Transverse colon (tissue), 4 donors: ENCODE measurements around the gene RGPD5. TPM values are rescaled to one million over a fixed set of nuclear protein-coding genes. Genes with fewer than 3 reads are reported as not detected.
"Not testable (repeated sequence)": the region's sequence is repeated elsewhere in the genome, so short reads cannot be mapped to it uniquely, and the experiment has no call there.

ENCODE experiments used
- DNase-seq: peaks from one replicate; pipeline ENCODE4 v3.0.0-alpha.2; 2019
- H3K27ac ChIP-seq, 4 donors: fragments of 200-600 bp; sonication (generic); 2 replicates each; pipeline ENCODE4 v1.5.1; 2016 to 2018; ENCODE audit warnings: inconsistent platforms in 4 of 4
- H3K27me3 ChIP-seq: fragments of 200-600 bp; sonication (generic); 2 replicates; pipeline ENCODE4 v1.5.1; 2017; ENCODE audit warnings: inconsistent platforms
- H3K36me3 ChIP-seq, 4 donors: fragments of 200-600 bp; sonication (generic); 2 replicates each; pipeline ENCODE4 v1.5.1; 2017 to 2019; ENCODE audit warnings: inconsistent platforms in 4 of 4
- H3K4me1 ChIP-seq, 4 donors: fragments of 200-600 bp; sonication (generic); 2 replicates each; pipeline ENCODE4 v1.5.1; 2017 to 2020; ENCODE audit warnings: inconsistent platforms in 4 of 4
- H3K4me3 ChIP-seq, 4 donors: fragments of 200-600 bp; sonication (generic); 1 replicate in 1 of 4; 2 replicates in 3 of 4; pipeline versions ENCODE4 v1.5.1 to v1.6.1; 2017 to 2019; ENCODE audit warnings: inconsistent platforms in 4 of 4
- H3K9me3 ChIP-seq, 2 donors: fragments of 200-600 bp; sonication (generic); 2 replicates each; pipeline ENCODE4 v1.5.1; 2017 to 2019; ENCODE audit warnings: inconsistent platforms in 2 of 2
- WGBS, 2 donors: methylation state at CpG; one replicate each; pipeline ENCODE4 v1.1.5; 2018; ENCODE audit warnings: low coverage in 1 of 2; 5-methylcytosine and 5-hydroxymethylcytosine counted together
- in situ Hi-C, 4 donors: fragments of 200-750 bp; cut with MboI; loops; one replicate each; pipeline versions ENCODE4 v1.15.0 to v1.15.1; 2017; ENCODE audit warnings: low sequenced_read_pairs in 3 of 4, low pct_ligation_motif_present in 1 of 4, low pct_unique_long_range_greater_than_20kb in 1 of 4
- intact Hi-C: fragments of 100-400 bp; cut with DNase I; formaldehyde crosslinking; loops from one replicate; pipeline ENCODE4 v1.15.1; 2023; ENCODE audit warnings: low total_unique reads
- total RNA-seq, 4 donors: library from RNA; depleted of rRNA; stranded (reverse); fragments of >200 nt; gene quantifications; one replicate each; pipeline ENCODE4 v1.1.0, GENCODE V29; 2016

Gene RGPD5
- 10 to 100 TPM in 3 of 4 donors, 1 to 10 TPM in 1; 8.8 to 38.2 (median 31.8) TPM for total RNA-seq

DNA sequence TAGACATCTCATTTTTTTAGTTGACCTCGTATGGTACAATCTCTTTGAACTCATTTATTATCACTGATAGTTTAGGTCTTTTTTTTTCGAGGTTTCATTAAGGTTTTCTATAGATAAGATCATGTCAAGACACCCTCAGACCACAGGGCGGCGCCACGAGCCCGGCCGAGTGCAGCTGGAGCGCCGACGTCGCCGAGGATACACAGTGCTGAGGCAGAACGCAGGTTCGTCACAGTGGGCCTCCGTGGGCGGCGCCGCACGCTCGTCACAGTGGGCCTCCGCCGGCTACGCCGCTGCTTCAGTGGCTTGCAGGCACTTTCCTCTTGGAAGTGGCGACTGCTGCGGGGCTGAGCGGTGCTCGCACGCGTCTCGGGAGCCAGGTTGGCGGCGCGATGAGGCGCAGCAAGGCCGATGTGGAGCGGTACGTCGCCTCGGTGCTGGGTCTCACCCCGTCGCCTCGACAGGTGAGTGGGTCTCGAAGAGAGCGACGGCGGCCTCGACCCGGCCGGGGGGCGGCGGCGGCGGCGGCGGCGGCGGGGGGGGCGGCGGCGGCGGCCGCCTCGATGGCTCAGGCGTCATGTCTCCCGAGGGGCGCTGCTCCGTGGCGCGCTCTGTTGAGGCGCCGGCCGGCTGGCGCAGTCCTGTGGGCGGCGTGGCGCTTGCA is at the start of gene RGPD5:
Gene RGPD5, plus strand, starts transcription at position 232 of the 664 bp plus-strand sequence. Its CDS starts 161 bp downstream, at position 393.
- in situ Hi-C loops, H3K36me3 ChIP-seq, H3K4me1 ChIP-seq, H3K4me3 ChIP-seq, H3K27ac ChIP-seq, intact Hi-C loops, DNase-seq, H3K27me3 ChIP-seq, H3K9me3 ChIP-seq: not testable (repeated sequence)
- no CpG with 5 or more reads among the region's 77 CpGs for WGBS, 2 donors

DNA sequence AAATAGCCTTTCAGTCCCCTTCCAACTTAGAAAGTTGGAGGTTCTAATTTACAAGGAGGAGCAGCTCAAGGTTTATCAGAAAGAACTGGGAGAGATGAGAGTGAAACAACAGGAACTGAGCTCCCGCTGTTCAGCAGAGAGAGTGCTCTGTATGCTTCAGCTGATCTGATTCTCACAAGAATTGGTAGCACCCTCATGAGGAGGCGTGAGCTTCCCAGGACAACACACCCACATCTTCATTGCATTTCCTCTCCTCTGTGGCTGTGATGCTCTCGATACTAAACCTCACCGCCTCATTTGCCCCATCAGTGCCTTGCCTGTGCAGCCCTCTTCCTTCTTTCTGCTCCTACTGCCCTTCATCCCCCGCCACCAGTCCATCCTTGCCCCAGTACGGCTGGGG is 42.5 kb upstream of the RGPD5 start:
- no CpG with 5 or more reads among the region's 6 CpGs for WGBS, 2 donors
- in situ Hi-C loops, DNase-seq, H3K36me3 ChIP-seq, H3K27me3 ChIP-seq, H3K4me1 ChIP-seq, H3K4me3 ChIP-seq, intact Hi-C loops, H3K27ac ChIP-seq, H3K9me3 ChIP-seq: not testable (repeated sequence)

DNA sequence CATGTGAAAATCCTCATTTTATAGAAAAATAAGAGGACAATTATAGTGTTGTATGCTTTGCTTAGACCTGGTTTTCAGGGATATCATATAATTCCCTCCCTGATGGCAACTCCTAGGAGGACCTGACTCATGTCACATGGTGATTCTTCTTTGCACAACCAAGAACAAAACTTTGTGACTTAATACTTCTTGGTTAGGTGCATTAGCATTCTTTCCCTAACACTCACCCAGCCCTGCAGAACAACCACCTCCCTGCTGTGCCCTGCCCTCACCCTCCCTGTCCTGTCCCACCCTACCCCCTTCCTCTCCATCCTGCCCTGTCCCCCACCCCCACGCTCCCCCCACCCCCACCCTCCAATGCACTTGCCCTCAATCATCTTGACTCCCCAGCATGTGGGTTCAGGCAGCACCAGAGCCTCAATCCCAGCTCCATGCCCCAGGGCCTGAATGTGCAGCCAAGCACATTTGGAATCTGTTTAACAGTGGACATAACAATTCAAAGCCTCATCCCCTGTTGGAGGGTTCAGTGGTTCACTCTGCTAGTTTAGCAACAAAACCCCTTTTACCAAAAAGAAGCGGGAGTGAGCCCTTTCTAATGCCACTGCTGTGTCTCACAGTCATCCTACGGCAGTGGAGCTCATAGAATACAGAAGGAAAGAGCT is 36.8 kb upstream of the RGPD5 start:
- H3K4me3 ChIP-seq, in situ Hi-C loops, H3K27ac ChIP-seq, H3K4me1 ChIP-seq, H3K36me3 ChIP-seq, H3K9me3 ChIP-seq, H3K27me3 ChIP-seq, DNase-seq, intact Hi-C loops: not testable (repeated sequence)
- no CpG with 5 or more reads among the region's 3 CpGs for WGBS, 2 donors

GRCh38 chr2:109760265-109761042 is 33.7 kb upstream of the RGPD5 start:
- H3K27me3 ChIP-seq, DNase-seq, H3K4me1 ChIP-seq, intact Hi-C loops, H3K27ac ChIP-seq, H3K36me3 ChIP-seq, H3K9me3 ChIP-seq, H3K4me3 ChIP-seq, in situ Hi-C loops: not testable (repeated sequence)
- 0% methylated on average over 3 of the region's 106 CpGs; no CpG with 5 or more reads in 1 of the 2 donors for WGBS, 2 donors

- not testable (repeated sequence) for H3K4me3 ChIP-seq
Observed at GRCh38 chr2:109761043-109761454, 33.1 kb upstream of the RGPD5 start.

DNA sequence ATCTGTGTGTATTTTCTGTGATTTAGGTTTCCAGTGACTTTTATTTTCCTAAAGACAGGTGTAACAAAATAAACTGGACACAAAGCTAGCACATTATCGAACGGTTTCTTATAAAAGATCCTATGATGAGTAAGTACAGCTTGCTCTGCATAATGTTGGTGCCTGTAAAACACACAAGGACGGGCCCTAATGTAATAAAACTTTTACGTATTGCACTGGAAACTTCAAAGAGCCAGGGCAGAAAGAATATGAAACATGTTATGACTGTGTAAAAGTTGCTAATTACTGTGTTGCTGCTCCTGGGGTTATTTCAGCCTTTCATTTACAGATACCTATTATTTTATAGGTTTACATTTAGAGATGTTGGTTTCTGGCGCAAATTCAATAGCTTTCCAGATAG is 32.1 kb upstream of the RGPD5 start:
- 45 to 60% methylated on average over 1 of the region's 5 CpGs for WGBS, 2 donors

More at GRCh38 chr2:109761043-109761454, 33.1 kb upstream of the RGPD5 start:
- in situ Hi-C loops, intact Hi-C loops, H3K27ac ChIP-seq, H3K27me3 ChIP-seq, DNase-seq, H3K36me3 ChIP-seq, H3K9me3 ChIP-seq, H3K4me1 ChIP-seq: not testable (repeated sequence)
- no CpG with 5 or more reads among the region's 23 CpGs for WGBS, 2 donors

DNA sequence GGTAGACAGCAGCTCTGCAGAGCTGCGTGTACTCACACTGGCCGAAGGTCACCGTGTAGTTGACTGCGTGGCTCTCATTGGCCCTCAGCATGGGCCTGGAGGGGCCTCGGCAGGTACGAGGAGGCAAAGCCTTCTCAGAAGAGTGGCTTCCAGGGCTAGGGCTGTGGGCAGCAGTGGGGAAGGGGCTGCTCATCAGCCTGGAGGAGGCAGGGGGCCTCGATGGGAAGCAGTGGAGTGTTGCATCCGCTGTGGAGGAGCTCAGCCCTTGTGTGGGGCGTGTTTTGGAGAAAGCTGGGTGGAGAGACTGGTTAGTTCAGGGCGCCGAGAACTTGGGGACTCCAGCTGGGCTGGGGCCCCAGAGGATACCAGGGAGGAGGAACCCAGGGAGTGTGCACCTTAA is 28.0 kb upstream of the RGPD5 start:
- in situ Hi-C loops, DNase-seq, intact Hi-C loops, H3K27me3 ChIP-seq, H3K4me3 ChIP-seq, H3K27ac ChIP-seq, H3K36me3 ChIP-seq, H3K9me3 ChIP-seq, H3K4me1 ChIP-seq: not testable (repeated sequence)
- WGBS, 2 donors, result 83% methylated on average over 5 of the region's 11 CpGs; no CpG with 5 or more reads in 1 of the 2 donors

More for the DNA sequence above, 32.1 kb upstream of the RGPD5 start:
- DNase-seq, H3K27ac ChIP-seq, H3K9me3 ChIP-seq, intact Hi-C loops, H3K36me3 ChIP-seq, H3K4me3 ChIP-seq, in situ Hi-C loops, H3K4me1 ChIP-seq, H3K27me3 ChIP-seq: not testable (repeated sequence)

DNA sequence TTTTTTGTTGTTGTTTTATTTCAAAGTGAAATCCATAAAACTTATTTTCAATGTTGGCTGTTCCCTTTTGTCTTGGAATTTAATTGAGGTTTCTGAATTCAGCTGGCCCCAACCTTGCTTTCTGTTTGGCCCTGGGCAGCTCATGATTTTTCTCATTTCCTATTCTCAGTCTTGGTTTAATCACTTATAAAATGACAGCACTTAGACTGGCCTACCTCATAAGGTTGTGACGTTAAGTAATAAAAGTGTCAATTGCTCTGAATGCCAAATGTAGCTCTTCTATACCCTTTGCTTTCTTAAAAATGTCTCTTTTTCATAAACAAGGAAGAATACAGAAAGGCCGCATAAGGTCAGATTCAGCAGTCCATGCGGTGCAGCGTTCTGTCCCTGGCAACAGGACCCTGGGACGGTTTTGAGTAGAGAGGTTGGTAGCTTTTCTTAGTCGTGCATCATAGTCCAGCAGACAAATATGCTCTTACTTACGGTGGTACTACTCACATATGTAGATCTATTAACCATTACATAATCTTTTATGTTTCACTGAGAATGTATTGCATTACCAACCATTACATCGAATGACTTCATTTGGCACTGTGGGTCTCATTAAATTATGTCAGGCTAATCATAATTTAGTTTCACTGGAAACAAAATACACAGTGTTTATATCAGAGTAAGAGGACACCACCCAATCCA is 27.1 kb upstream of the RGPD5 start:
- H3K27me3 ChIP-seq, H3K36me3 ChIP-seq, intact Hi-C loops, in situ Hi-C loops, H3K9me3 ChIP-seq, H3K4me1 ChIP-seq, DNase-seq, H3K27ac ChIP-seq, H3K4me3 ChIP-seq: not testable (repeated sequence)
- WGBS, 2 donors, result 70 to 87% methylated on average over 4 to 6 of the region's 8 CpGs

GRCh38 chr2:109768934-109769333 is 25.2 kb upstream of the RGPD5 start:
- H3K9me3 ChIP-seq, H3K27me3 ChIP-seq, in situ Hi-C loops, H3K4me1 ChIP-seq, intact Hi-C loops, H3K36me3 ChIP-seq, H3K4me3 ChIP-seq, H3K27ac ChIP-seq, DNase-seq: not testable (repeated sequence)
- 93% methylated on average over 7 of the region's 10 CpGs; no CpG with 5 or more reads in 1 of the 2 donors for WGBS, 2 donors

DNA sequence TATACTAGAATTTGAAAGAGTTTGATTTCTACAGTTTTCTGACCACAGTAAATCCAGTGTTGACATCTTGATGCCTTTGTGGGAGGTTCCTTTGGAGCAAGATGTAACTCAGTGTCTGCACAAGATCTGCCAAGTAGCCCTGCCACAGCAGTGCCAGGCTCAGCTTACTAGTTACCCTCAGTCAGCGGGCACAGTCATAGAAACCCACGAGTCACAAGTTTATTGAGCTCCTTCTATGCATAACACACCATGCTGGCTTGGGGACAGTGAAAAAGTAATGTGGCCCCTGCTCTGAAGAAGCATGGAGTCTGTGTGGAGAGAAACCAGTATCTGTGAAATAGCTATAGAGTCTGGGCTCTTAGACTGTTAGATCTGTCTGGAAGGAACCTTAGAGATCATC is 15.0 kb upstream of the RGPD5 start:
- H3K4me3 ChIP-seq, H3K4me1 ChIP-seq, H3K9me3 ChIP-seq, H3K36me3 ChIP-seq, H3K27ac ChIP-seq, intact Hi-C loops, in situ Hi-C loops, H3K27me3 ChIP-seq, DNase-seq: not testable (repeated sequence)
- no CpG with 5 or more reads among the region's 2 CpGs for WGBS, 2 donors
